ENCODE measurements around the gene FOLR1.

GRCh38 chr11:72245263-72245816, 53.4 kb downstream of the FOLR1 start:
- TF ChIP-seq EZH2 (IDR thresholded peaks at IDR 0.05; ENCODE audit: borderline replicate concordance, low read depth, low read length) (no peak), FOXM1 (IDR thresholded peaks at IDR 0.05; ENCODE audit: low read depth) (no peak), FOXM1 (CRISPR knock-in tag; IDR thresholded peaks at IDR 0.05; ENCODE audit: low read depth) (no peak), POLR2A (conservative IDR thresholded peaks at IDR 0.05) (no peak), IRF2 (CRISPR knock-in tag; IDR thresholded peaks at IDR 0.05) (no peak)

All from K562 (cell line).